Ovary (tissue), 9 donors: Measurements from ENCODE around the gene PSMG3. TPM values are rescaled to one million over a fixed set of nuclear protein-coding genes. Genes with fewer than 3 reads are reported as not detected.

ENCODE experiments used
- DNase-seq, 5 donors: peaks; one replicate each; pipeline ENCODE4 v3.0.0-alpha.2; 2019 to 2020
- H3K27ac ChIP-seq, 2 donors: fragments of 200-600 bp; one replicate each; pipeline versions ENCODE4 v1.5.1 to v1.8.0; 2019 to 2022
- H3K27me3 ChIP-seq: fragments of 200-600 bp; one replicate; pipeline ENCODE4 v1.8.0; 2022
- H3K36me3 ChIP-seq: fragments of 200-600 bp; sonication (generic); one replicate; pipeline ENCODE4 v1.5.1; 2019
- H3K4me1 ChIP-seq: one replicate; pipeline ENCODE4 v1.8.1; 2013; ENCODE audit warnings: mild to moderate bottlenecking, moderate library complexity; ENCODE audit not compliant: insufficient read depth
- H3K4me3 ChIP-seq: fragments of 200-600 bp; sonication (generic); one replicate; pipeline ENCODE4 v1.5.1; 2017
- H3K9me3 ChIP-seq, 2 donors: fragments of 200-600 bp in 1 of 2; sonication (generic) in 1 of 2; one replicate each; pipeline versions ENCODE4 v1.5.1 to v1.8.1; 2013 to 2019; ENCODE audit warnings: mild to moderate bottlenecking in 1 of 2, moderate library complexity in 1 of 2
- CTCF ChIP-seq, 3 donors: fragments of 450-650 bp in 2 of 3; fragments of 200-600 bp in 1 of 3; IDR thresholded peaks; one replicate each; pipeline versions ENCODE4 v1.5.1 to v1.8.0; 2016 to 2022; ENCODE audit warnings: antibody characterized with exemption in 3 of 3, mild to moderate bottlenecking in 1 of 3
- EP300 ChIP-seq: sonication (generic); formaldehyde crosslinking; IDR thresholded peaks from one replicate; pipeline ENCODE4 v1.6.1; 2017; ENCODE audit warnings: antibody characterized with exemption
- POLR2A ChIP-seq: fragments of 450-650 bp; IDR thresholded peaks from one replicate; pipeline ENCODE4 v1.6.1; 2017; ENCODE audit warnings: antibody characterized with exemption, mild to moderate bottlenecking, moderate library complexity
- WGBS, 3 donors: extraction: QIAGEN DNeasy Blood & Tissue Kit in 1 of 3; methylation state at CpG; one replicate each; pipeline versions ENCODE4 v1.1.5 to v1.1.7; 2013 to 2017; 5-methylcytosine and 5-hydroxymethylcytosine counted together
- intact Hi-C, 4 donors: fragments of 100-400 bp; cut with DNase I; formaldehyde crosslinking; loops; one replicate each; pipeline versions ENCODE4 v1.11.0 to v1.15.1; 2022 to 2023
- polyA plus RNA-seq, 2 donors: library from polyadenylated mRNA; stranded (reverse); fragments of 200-250 nt in 1 of 2; fragments of 350-450 nt in 1 of 2; fragmentation: Illumina TruSeq in 1 of 2; extraction: RNeasy Lipid Tissue Mini Kit (QIAGEN cat#74804) in 1 of 2; gene quantifications; one replicate each; pipeline ENCODE4 v1.2.3, GENCODE V29; 2013 to 2014
- total RNA-seq, 7 donors: library from RNA; depleted of rRNA in 2 of 7; stranded (reverse); fragments of >200 nt in 2 of 7; fragmentation: NEBNext Ultra II Directional in 3 of 7; extraction: Animal tissue kit (Norgen Biotek cat#: 25700) in 3 of 7; gene quantifications; one replicate each; pipeline versions ENCODE4 v1.1.0 to v1.2.4, GENCODE V29; 2016 to 2023
- donor health status: DM: no; HTN: no; CAD: no; lungs with moderate emphysema.
- donor health status: DM: no; HTN: no; CAD: no.
- donor health status: Bipolar disorder and iron deficiency.
- donor health status: DM: yes; HTN: yes; CAD: no.
- donor health status: DM: no; HTN: no; CAD: no.
- donor health status: DM: yes; HTN: yes; CAD: no.

Gene PSMG3
- total and polyA plus RNA-seq, 9 donors: 12.7 to 34.5 (median 18.6) TPM

GRCh38 chr7:1562597-1563051 is 7.2 kb downstream of the PSMG3 start:
- no peak for DNase-seq
- H3K36me3 ChIP-seq: no peaks in the 10 kb centered on the region
- H3K4me1 ChIP-seq: no peaks in the 10 kb centered on the region
- TF ChIP-seq POLR2A (no peak), EP300 (no peak)
- 44 to 55% (median 49%) methylated on average over 18 of the region's 18 CpGs for WGBS, 3 donors
- intact Hi-C loops: no loop called here
- H3K9me3 ChIP-seq: no peaks in the 10 kb centered on the region
- H3K4me3 ChIP-seq: no peak overlapping the region
- no peak overlapping the region for H3K27ac ChIP-seq
- H3K27me3 ChIP-seq: no peaks in the 10 kb centered on the region

DNA sequence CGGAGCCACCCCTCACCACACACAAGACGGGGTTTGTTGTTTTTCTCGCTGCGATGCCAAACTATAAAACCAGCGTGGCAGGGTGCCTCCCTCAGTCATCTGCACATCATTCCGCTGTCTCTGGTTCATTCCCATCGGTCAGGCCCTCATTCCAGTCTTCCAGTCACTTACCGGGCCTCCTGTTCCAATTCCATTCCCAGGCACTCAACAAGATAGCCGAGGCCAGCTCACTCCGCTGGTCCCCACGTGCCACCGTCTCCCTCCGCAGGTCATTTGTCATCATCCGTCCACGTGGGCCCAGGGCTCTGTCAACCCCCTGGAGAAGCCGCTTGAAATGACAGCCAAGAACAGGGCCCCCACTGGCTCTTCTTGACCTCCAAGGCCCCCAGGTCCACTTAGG is 7.7 kb downstream of the PSMG3 start:
- intact Hi-C loops: no loop called here

DNA sequence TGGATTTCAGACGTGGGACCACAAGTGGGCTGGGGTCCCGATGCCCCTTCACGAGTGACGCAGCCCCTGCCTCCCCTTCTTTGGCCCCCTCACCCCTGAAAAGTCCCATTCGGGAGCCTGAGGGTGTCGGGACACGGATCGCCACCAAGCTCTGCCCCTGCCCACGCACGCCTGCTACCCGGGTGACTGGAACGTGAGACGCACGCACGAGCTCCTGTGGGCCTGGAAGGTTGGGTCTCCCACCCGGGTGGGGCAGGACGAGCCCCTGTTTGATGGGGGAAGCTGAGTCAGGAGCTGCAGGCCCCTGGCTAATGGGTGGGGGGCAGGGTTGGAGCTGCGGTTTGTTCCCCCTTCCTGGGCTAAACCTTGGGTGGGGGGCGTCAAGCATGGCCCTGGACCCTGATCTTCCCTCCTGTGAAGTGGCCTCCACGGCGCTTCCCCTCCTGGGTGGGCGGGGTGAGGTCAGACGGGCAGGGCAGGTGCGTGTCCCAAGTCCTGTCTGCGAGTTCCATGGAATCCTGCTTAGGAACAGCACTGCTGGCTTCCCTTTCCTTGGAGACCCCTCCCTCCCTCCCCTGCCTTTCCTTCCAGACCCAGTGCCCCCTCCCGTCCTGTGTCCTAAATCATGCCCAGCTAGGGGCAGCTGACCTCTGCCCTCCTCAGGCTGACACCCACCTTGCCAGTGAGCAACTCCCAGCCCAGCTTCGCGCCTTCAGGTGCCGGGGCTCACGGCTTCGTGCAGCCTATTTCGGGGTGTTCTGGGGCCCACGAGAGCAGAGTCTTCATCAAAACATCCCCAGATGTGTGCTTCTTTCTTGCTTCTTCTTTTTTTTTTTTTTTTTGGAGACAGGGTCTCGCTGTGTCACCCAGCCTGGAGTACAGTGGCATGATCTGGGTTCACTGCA is 8.5 kb downstream of the PSMG3 start:
- Histone ChIP-seq H3K27ac (no peak overlapping the region), H3K27me3 (no peaks in the 10 kb centered on the region), H3K4me1 (no peaks in the 10 kb centered on the region), H3K4me3 (no peak overlapping the region), H3K9me3 (no peaks in the 10 kb centered on the region), H3K36me3 (no peaks in the 10 kb centered on the region)
- 74 to 77% (median 75%) methylated on average over 32 to 34 of the region's 34 CpGs for WGBS, 3 donors
- TF ChIP-seq POLR2A (no peak), EP300 (no peak), CTCF (IDR thresholded peaks at IDR 0.05) (no peak)
- peak in 1 of 5 donors; percentile 17 for DNase-seq
- intact Hi-C loops: no loop called here

More for the DNA sequence above, 7.7 kb downstream of the PSMG3 start:
- Histone ChIP-seq H3K4me3 (no peak overlapping the region), H3K9me3 (no peaks in the 10 kb centered on the region), H3K27me3 (no peaks in the 10 kb centered on the region), H3K27ac (no peak overlapping the region), H3K4me1 (no peaks in the 10 kb centered on the region), H3K36me3 (no peaks in the 10 kb centered on the region)
- TF ChIP-seq CTCF (IDR thresholded peaks at IDR 0.05): no peak
- TF ChIP-seq POLR2A: no peak
- TF ChIP-seq EP300: no peak
- 61 to 68% (median 66%) methylated on average over 16 of the region's 16 CpGs for WGBS, 3 donors
- DNase-seq: no peak

GRCh38 chr7:1560620-1561031 is 9.2 kb downstream of the PSMG3 start:
- TF ChIP-seq CTCF (IDR thresholded peaks at IDR 0.05): no peak
- no peak for TF ChIP-seq POLR2A
- no peak for TF ChIP-seq EP300
- intact Hi-C loops: no loop called here

More at GRCh38 chr7:1560620-1561031, 9.2 kb downstream of the PSMG3 start:
- H3K9me3 ChIP-seq: no peaks in the 10 kb centered on the region
- DNase-seq: no peak
- 59 to 73% (median 66%) methylated on average over 12 to 13 of the region's 13 CpGs for WGBS, 3 donors
- no peaks in the 10 kb centered on the region for H3K36me3 ChIP-seq
- H3K4me1 ChIP-seq: peaks cover 4% of the 10 kb centered on the region
- H3K4me3 ChIP-seq: no peak overlapping the region
- H3K27me3 ChIP-seq: no peaks in the 10 kb centered on the region
- no peak overlapping the region for H3K27ac ChIP-seq
